ENCODE measurements around the gene ANO2. TPM values are rescaled to one million over a fixed set of nuclear protein-coding genes. Genes with fewer than 3 reads are reported as not detected.

The ANO2 gene
- total and polyA plus RNA-seq, 4 donors, result 0.03 to 0.25 (median 0.15) TPM

GRCh38 chr12:5807514-5808219, 137.4 kb downstream of the ANO2 start:
- H3K9me3 ChIP-seq (ENCODE audit: control insufficient read depth in 4 of 4, low read length in 3 of 4), result no peaks in the 10 kb centered on the region
- WGBS, result 79% methylated on average over 8 of the region's 8 CpGs
- TF ChIP-seq ATF3 (IDR thresholded peaks at IDR 0.05) (no peak), NR2F2 (IDR thresholded peaks at IDR 0.05) (no peak), GABPA (IDR thresholded peaks at IDR 0.05 in 1 of 2, conservative IDR thresholded peaks at IDR 0.05 in 1 of 2) (no peak), SP1 (IDR thresholded peaks at IDR 0.05) (no peak), YY1 (IDR thresholded peaks at IDR 0.05) (no peak), RXRA (IDR thresholded peaks at IDR 0.05) (no peak), HNF4G (IDR thresholded peaks at IDR 0.05) (no peak), TAF1 (conservative IDR thresholded peaks at IDR 0.05) (no peak)
- TF ChIP-seq, protein P1, sequence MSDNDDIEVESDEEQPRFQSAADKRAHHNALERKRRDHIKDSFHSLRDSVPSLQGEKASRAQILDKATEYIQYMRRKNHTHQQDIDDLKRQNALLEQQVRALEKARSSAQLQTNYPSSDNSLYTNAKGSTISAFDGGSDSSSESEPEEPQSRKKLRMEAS (IDR thresholded peaks at IDR 0.05), result no peak
- no peak for DNase-seq (ENCODE audit: low spot score)
- no peak overlapping the region for H3K4me3 ChIP-seq (ENCODE audit: low read depth in 1 of 3, low read length in 3 of 3)
- H3K27me3 ChIP-seq (ENCODE audit: control insufficient read depth in 4 of 4, insufficient read depth in 4 of 4, low read length in 3 of 4), result peaks cover 0 to 3% (median 0%) of the 10 kb centered on the region in 4 donors
- no peak overlapping the region for H3K9ac ChIP-seq (ENCODE audit: low read depth in 1 of 2, low read length in 2 of 2)
- H3K4me1 ChIP-seq (ENCODE audit: control insufficient read depth in 4 of 4, insufficient read depth in 4 of 4, low read length in 3 of 4), result no peaks in the 10 kb centered on the region
- H3K27ac ChIP-seq (ENCODE audit: low read depth in 1 of 2, low read length in 2 of 2), result no peak overlapping the region
- no peaks in the 10 kb centered on the region for H3K36me3 ChIP-seq (ENCODE audit: control insufficient read depth in 4 of 4, insufficient read depth in 3 of 4, low read depth in 1 of 4, low read length in 3 of 4)

DNA sequence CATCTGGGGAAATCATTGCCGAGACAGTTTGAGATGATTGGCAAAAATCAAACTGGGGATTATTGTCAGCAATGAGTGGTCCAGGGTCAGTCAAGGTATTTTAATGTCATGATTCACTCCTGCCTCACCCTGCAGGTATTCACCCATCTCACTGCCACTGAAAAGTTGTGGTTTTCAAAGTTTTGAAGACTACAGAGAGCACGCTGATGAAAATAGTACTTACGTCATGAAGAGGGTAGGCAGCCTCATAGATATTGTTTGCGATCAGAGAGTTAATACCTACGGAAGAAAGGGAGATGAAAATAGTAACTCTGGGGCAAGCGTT, 138.0 kb downstream of the ANO2 start:
- Histone ChIP-seq H3K27me3 (ENCODE audit: control insufficient read depth in 4 of 4, insufficient read depth in 4 of 4, low read length in 3 of 4) (peaks cover 0 to 3% (median 0%) of the 10 kb centered on the region in 4 donors), H3K4me3 (ENCODE audit: low read depth in 1 of 3, low read length in 3 of 3) (no peak overlapping the region), H3K9ac (ENCODE audit: low read depth in 1 of 2, low read length in 2 of 2) (no peak overlapping the region), H3K36me3 (ENCODE audit: control insufficient read depth in 4 of 4, insufficient read depth in 3 of 4, low read depth in 1 of 4, low read length in 3 of 4) (no peaks in the 10 kb centered on the region), H3K9me3 (ENCODE audit: control insufficient read depth in 4 of 4, low read length in 3 of 4) (no peaks in the 10 kb centered on the region), H3K4me1 (ENCODE audit: control insufficient read depth in 4 of 4, insufficient read depth in 4 of 4, low read length in 3 of 4) (no peaks in the 10 kb centered on the region), H3K27ac (ENCODE audit: low read depth in 1 of 2, low read length in 2 of 2) (no peak overlapping the region)
- DNase-seq (ENCODE audit: low spot score), result no peak
- 85% methylated on average over 6 of the region's 6 CpGs for WGBS
- TF ChIP-seq NR2F2 (IDR thresholded peaks at IDR 0.05) (no peak), HNF4G (IDR thresholded peaks at IDR 0.05) (no peak), JUND (IDR thresholded peaks at IDR 0.05) (no peak), ATF3 (IDR thresholded peaks at IDR 0.05) (no peak), EGR1 (IDR thresholded peaks at IDR 0.05; ENCODE audit: low read depth in 2 of 2) (no peak), ZBTB33 (IDR thresholded peaks at IDR 0.05) (no peak), RXRA (IDR thresholded peaks at IDR 0.05) (no peak), FOXA2 (IDR thresholded peaks at IDR 0.05) (no peak), TAF1 (conservative IDR thresholded peaks at IDR 0.05) (no peak), FOXA1 (IDR thresholded peaks at IDR 0.05) (no peak)
- TF ChIP-seq, protein P2, sequence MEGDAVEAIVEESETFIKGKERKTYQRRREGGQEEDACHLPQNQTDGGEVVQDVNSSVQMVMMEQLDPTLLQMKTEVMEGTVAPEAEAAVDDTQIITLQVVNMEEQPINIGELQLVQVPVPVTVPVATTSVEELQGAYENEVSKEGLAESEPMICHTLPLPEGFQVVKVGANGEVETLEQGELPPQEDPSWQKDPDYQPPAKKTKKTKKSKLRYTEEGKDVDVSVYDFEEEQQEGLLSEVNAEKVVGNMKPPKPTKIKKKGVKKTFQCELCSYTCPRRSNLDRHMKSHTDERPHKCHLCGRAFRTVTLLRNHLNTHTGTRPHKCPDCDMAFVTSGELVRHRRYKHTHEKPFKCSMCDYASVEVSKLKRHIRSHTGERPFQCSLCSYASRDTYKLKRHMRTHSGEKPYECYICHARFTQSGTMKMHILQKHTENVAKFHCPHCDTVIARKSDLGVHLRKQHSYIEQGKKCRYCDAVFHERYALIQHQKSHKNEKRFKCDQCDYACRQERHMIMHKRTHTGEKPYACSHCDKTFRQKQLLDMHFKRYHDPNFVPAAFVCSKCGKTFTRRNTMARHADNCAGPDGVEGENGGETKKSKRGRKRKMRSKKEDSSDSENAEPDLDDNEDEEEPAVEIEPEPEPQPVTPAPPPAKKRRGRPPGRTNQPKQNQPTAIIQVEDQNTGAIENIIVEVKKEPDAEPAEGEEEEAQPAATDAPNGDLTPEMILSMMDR (IDR thresholded peaks at IDR 0.05; ENCODE audit: low read depth, low read length, missing input control), result no peak
- TF ChIP-seq, protein P3, sequence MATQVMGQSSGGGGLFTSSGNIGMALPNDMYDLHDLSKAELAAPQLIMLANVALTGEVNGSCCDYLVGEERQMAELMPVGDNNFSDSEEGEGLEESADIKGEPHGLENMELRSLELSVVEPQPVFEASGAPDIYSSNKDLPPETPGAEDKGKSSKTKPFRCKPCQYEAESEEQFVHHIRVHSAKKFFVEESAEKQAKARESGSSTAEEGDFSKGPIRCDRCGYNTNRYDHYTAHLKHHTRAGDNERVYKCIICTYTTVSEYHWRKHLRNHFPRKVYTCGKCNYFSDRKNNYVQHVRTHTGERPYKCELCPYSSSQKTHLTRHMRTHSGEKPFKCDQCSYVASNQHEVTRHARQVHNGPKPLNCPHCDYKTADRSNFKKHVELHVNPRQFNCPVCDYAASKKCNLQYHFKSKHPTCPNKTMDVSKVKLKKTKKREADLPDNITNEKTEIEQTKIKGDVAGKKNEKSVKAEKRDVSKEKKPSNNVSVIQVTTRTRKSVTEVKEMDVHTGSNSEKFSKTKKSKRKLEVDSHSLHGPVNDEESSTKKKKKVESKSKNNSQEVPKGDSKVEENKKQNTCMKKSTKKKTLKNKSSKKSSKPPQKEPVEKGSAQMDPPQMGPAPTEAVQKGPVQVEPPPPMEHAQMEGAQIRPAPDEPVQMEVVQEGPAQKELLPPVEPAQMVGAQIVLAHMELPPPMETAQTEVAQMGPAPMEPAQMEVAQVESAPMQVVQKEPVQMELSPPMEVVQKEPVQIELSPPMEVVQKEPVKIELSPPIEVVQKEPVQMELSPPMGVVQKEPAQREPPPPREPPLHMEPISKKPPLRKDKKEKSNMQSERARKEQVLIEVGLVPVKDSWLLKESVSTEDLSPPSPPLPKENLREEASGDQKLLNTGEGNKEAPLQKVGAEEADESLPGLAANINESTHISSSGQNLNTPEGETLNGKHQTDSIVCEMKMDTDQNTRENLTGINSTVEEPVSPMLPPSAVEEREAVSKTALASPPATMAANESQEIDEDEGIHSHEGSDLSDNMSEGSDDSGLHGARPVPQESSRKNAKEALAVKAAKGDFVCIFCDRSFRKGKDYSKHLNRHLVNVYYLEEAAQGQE (IDR thresholded peaks at IDR 0.05), result no peak

Measured in liver (tissue), 9 donors.